ENCODE measurements around the gene IL16.
"Not testable (repeated sequence)": the region's sequence is repeated elsewhere in the genome, so short reads cannot be mapped to it uniquely, and the experiment has no call there.

IL16 gene

DNA sequence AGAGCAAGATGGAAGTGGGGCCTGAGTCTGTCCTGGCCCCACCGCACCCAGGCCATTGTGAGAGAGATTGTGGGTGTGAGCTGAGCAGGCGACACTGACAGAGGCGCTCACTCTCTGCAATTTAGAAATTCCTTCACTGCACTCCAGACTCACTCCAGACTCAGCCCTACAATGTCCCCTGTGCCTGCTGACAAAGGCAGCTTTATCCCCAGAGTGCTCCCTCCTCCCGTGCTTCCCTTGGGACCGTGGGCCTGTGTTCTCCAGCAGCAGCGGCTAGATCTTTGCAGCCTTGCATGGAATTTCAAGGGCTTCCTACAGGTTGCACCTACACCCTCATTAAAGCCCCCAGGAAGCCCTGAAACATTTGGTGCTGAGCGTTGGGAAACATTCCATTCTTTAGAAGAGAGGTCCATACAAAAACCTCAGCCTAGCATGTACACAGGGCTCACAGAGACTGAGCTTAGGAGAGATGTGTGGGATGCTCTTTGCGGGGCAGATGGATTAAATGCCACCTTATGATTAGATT, 1.3 kb upstream of the IL16 start:
- H3K36me3 ChIP-seq, result no peaks in the 10 kb centered on the region
- no peak for DNase-seq
- no peaks in the 10 kb centered on the region for H3K9me3 ChIP-seq
- no peak overlapping the region for H3K4me3 ChIP-seq (ENCODE audit: low read depth, low read length)
- no peaks in the 10 kb centered on the region for H3K4me1 ChIP-seq
- peaks cover 5% of the 10 kb centered on the region; the same call in 1 of the 2 replicates for H3K27me3 ChIP-seq
- TF ChIP-seq, protein P1, sequence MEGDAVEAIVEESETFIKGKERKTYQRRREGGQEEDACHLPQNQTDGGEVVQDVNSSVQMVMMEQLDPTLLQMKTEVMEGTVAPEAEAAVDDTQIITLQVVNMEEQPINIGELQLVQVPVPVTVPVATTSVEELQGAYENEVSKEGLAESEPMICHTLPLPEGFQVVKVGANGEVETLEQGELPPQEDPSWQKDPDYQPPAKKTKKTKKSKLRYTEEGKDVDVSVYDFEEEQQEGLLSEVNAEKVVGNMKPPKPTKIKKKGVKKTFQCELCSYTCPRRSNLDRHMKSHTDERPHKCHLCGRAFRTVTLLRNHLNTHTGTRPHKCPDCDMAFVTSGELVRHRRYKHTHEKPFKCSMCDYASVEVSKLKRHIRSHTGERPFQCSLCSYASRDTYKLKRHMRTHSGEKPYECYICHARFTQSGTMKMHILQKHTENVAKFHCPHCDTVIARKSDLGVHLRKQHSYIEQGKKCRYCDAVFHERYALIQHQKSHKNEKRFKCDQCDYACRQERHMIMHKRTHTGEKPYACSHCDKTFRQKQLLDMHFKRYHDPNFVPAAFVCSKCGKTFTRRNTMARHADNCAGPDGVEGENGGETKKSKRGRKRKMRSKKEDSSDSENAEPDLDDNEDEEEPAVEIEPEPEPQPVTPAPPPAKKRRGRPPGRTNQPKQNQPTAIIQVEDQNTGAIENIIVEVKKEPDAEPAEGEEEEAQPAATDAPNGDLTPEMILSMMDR (IDR thresholded peaks at IDR 0.05; ENCODE audit: low read depth, low read length), result no peak

DNA sequence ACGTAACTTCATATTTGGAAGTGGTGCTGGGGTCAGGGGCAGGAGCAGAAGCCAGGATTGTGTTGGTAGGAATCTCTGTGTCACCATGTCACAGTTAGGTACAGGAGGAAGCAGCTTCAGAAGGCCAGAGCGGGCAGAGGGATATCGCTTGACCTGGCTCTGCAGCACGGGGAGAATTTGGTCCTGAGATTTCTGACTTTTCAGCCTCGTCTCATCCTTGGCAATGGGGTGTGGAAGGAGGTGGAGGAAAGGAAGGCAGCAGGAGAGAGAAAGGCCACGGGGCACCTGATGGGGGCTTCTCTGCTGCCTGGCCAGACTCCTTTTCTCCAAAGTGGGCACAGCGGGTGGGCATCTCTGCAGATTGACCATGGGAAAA, 564 bp downstream of the IL16 start:
- peaks cover 3% of the 10 kb centered on the region; the same call in 1 of the 2 replicates for H3K27me3 ChIP-seq
- no peak overlapping the region for H3K4me3 ChIP-seq (ENCODE audit: low read depth, low read length)
- no peak for DNase-seq
- H3K36me3 ChIP-seq, result no peaks in the 10 kb centered on the region
- no peaks in the 10 kb centered on the region for H3K9me3 ChIP-seq
- no peaks in the 10 kb centered on the region for H3K4me1 ChIP-seq
- TF ChIP-seq, protein P1 (IDR thresholded peaks at IDR 0.05; ENCODE audit: low read depth, low read length), result no peak

DNA sequence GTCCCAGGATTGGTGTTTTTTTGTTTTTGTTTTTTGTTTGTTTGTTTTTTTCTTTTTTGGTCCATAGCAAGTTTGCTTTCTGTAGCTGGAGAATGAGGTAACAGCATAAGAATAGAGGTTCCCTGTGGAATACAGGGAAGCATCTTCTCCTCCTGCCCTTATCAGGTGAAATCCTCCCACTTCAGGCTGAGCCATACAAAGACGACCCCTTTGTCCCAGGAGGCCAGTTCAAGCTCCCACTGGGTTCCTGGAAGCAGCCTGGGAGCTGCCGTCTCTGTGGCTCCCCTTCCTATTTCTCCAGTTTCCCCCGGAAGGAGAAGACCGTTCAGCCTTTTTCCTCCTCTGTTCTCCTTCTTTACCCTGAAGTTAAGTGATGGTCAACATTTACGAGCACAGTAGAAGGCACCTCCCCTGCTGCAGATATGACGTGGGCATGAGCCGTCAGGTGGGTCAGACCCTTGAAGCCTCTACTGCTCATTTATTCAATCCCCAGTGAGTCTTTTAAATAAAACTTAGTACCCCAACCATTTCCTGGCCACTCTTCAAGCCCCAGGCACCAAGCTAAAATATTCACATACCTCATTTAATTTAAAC, 1.1 kb downstream of the IL16 start:
- TF ChIP-seq, protein P1 (IDR thresholded peaks at IDR 0.05; ENCODE audit: low read depth, low read length), result no peak
- no peaks in the 10 kb centered on the region for H3K9me3 ChIP-seq
- no peak for DNase-seq
- H3K36me3 ChIP-seq, result no peaks in the 10 kb centered on the region
- H3K4me1 ChIP-seq, result no peaks in the 10 kb centered on the region
- H3K4me3 ChIP-seq (ENCODE audit: low read depth, low read length), result no peak overlapping the region
- H3K27me3 ChIP-seq, result peaks cover 3% of the 10 kb centered on the region; the same call in 1 of the 2 replicates

DNA sequence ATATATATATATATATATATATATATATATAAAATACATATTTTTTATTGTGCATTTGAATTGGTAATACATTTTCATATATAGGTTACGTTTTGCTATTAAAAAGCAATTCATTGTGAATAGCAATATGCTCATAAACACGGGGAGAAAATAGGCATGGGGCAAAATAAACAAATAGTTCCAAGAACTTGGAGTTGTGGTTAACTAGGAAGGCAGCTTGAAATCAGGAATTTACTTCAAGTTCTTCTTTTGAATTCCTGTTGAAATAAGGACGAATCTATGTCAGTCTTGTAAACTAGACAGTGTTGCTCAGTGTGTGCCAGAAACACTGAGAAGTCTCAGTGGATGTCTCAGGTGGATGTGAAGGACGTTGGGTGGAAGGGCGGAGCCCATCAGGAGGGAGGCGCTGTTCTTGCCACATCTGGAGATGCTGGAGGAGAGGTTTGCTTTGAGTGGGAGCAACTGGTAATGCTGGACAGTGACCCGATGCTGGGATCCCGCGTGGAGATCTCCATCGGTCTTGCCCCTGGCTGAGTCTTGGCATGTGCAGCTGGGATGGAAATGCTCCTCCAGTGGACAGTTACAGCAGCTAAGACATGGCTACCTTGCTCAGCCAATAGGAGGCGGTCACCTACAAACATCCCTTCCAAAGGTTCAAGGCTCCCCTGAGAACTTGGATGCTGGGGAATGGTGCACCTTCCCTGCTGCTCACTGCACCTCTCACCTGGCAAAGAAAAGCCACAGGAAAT, 2.5 kb downstream of the IL16 start:
- TF ChIP-seq, protein P1 (IDR thresholded peaks at IDR 0.05; ENCODE audit: low read depth, low read length), result no peak
- Histone ChIP-seq H3K4me1 (no peaks in the 10 kb centered on the region), H3K4me3 (ENCODE audit: low read depth, low read length) (no peak overlapping the region), H3K9me3 (no peaks in the 10 kb centered on the region), H3K27me3 (peaks cover 3% of the 10 kb centered on the region; the same call in 1 of the 2 replicates), H3K36me3 (no peaks in the 10 kb centered on the region)
- DNase-seq, result no peak

- no peaks in the 10 kb centered on the region for H3K9me3 ChIP-seq
These were observed 9.3 kb downstream of the IL16 start for GRCh38 chr15:81206018-81206417.

GRCh38 chr15:81207987-81208386, 11.3 kb downstream of the IL16 start:
- H3K4me3 ChIP-seq (ENCODE audit: low read depth, low read length); H3K9me3 ChIP-seq; DNase-seq; H3K27me3 ChIP-seq; H3K36me3 ChIP-seq; H3K4me1 ChIP-seq: not testable (repeated sequence)

More at GRCh38 chr15:81206018-81206417, 9.3 kb downstream of the IL16 start:
- TF ChIP-seq, protein P1 (IDR thresholded peaks at IDR 0.05; ENCODE audit: low read depth, low read length), result no peak
- no peak for DNase-seq
- Histone ChIP-seq H3K36me3 (no peaks in the 10 kb centered on the region), H3K27me3 (no peaks in the 10 kb centered on the region), H3K4me1 (no peaks in the 10 kb centered on the region), H3K4me3 (ENCODE audit: low read depth, low read length) (no peak overlapping the region)
